ENCODE results near the gene RAP1A. TPM values are rescaled to one million over a fixed set of nuclear protein-coding genes. Genes with fewer than 3 reads are reported as not detected.

The RAP1A gene
- polyA plus RNA-seq, 1 experiment: 20.5 TPM

DNA sequence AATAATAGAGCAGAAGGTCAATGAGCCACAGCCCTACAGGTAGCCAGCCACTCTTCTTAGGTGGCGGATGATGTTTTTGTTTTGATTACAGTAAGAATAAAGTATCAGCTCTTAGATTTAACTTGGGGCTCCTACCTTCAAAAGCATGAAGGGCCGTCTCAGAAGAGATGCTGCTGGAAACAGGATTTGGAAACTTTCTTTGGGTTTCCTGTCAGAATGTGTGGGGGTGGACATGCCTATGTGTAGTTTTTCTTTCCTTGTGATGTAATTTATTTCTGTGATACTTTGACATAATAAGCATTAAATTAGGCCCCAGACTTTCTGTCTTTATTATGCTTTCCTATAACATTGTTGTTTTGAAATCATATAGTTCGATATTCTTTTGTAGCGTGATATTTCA is 1.5 kb downstream of the RAP1A start:
- Histone ChIP-seq H3K27me3 (ENCODE audit: control insufficient read depth, insufficient read depth, low read length) (no peaks in the 10 kb centered on the region), H3K4me3 (ENCODE audit: low read depth, low read length) (peak overlapping the region; percentile 84), H3K36me3 (ENCODE audit: control insufficient read depth, insufficient read depth, low read length) (no peaks in the 10 kb centered on the region)
- ChIA-PET POLR2A (interaction anchor here (0.6 kb wide), 1 partner anchor 24 kb away, joined by 3 read pairs; no protein-coding TSS in a partner anchor), CTCF (interaction anchor here (1.9 to 3.9 kb wide), 2 partner anchors 15 to 113 kb away, joined by 6 to 18 read pairs; no protein-coding TSS in a partner anchor)
- no peak for DNase-seq (ENCODE audit: low read depth)
- TF ChIP-seq CTCF (IDR thresholded peaks at IDR 0.05; ENCODE audit: insufficient read depth, low read depth, low read length): no peak

GRCh38 chr1:111622166-111622565 is 2.6 kb downstream of the RAP1A start:
- TF ChIP-seq CTCF (IDR thresholded peaks at IDR 0.05; ENCODE audit: insufficient read depth, low read depth, low read length): no peak
- ChIA-PET POLR2A (no interaction called here), CTCF (interaction anchor here (3.9 kb wide), 1 partner anchor 114 kb away, joined by 18 read pairs; no protein-coding TSS in a partner anchor)
- Histone ChIP-seq H3K36me3 (ENCODE audit: control insufficient read depth, insufficient read depth, low read length) (no peaks in the 10 kb centered on the region), H3K4me3 (ENCODE audit: low read depth, low read length) (no peak overlapping the region), H3K27me3 (ENCODE audit: control insufficient read depth, insufficient read depth, low read length) (no peaks in the 10 kb centered on the region)
- DNase-seq (ENCODE audit: low read depth): no peak

DNA sequence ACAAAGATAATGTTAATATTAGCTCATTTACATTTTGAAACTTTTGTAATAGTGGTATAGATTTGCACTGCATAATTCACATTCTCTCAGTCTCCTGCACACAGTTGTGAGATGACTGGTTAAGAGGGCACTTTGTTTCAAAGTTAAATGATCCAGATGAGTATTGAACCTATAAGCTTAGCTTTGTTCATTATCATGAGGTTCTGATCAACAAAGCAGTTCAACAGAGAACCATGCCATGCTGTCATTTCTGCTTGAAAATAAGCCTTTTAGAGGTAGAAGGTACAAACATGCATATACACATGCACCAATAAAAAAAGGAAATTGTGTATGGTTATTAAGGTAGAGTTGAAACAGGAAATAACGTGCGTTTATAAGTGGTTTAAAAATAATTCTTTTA is 4.8 kb downstream of the RAP1A start:
- no peak overlapping the region for H3K4me3 ChIP-seq (ENCODE audit: low read depth, low read length)
- DNase-seq (ENCODE audit: low read depth): no peak
- no peaks in the 10 kb centered on the region for H3K36me3 ChIP-seq (ENCODE audit: control insufficient read depth, insufficient read depth, low read length)
- no peak for TF ChIP-seq CTCF (IDR thresholded peaks at IDR 0.05; ENCODE audit: insufficient read depth, low read depth, low read length)
- no peaks in the 10 kb centered on the region for H3K27me3 ChIP-seq (ENCODE audit: control insufficient read depth, insufficient read depth, low read length)
- CTCF ChIA-PET: no interaction called here
- POLR2A ChIA-PET: no interaction called here

GRCh38 chr1:111625276-111625675 is 5.7 kb downstream of the RAP1A start:
- TF ChIP-seq CTCF (IDR thresholded peaks at IDR 0.05; ENCODE audit: insufficient read depth, low read depth, low read length): no peak
- Histone ChIP-seq H3K4me3 (ENCODE audit: low read depth, low read length) (no peak overlapping the region), H3K36me3 (ENCODE audit: control insufficient read depth, insufficient read depth, low read length) (no peaks in the 10 kb centered on the region), H3K27me3 (ENCODE audit: control insufficient read depth, insufficient read depth, low read length) (no peaks in the 10 kb centered on the region)
- ChIA-PET POLR2A (no interaction called here), CTCF (no interaction called here)
- no peak for DNase-seq (ENCODE audit: low read depth)

- H3K4me3 ChIP-seq (ENCODE audit: low read depth, low read length): no peak overlapping the region
- no peak for DNase-seq (ENCODE audit: low read depth)
- no peaks in the 10 kb centered on the region for H3K36me3 ChIP-seq (ENCODE audit: control insufficient read depth, insufficient read depth, low read length)
- CTCF ChIA-PET: interaction anchor here (1.4 kb wide), 1 partner anchor 16 kb away, joined by 5 read pairs; no protein-coding TSS in a partner anchor
- POLR2A ChIA-PET: no interaction called here
- no peak for TF ChIP-seq CTCF (IDR thresholded peaks at IDR 0.05; ENCODE audit: insufficient read depth, low read depth, low read length)
- H3K27me3 ChIP-seq (ENCODE audit: control insufficient read depth, insufficient read depth, low read length): no peaks in the 10 kb centered on the region
Observed at GRCh38 chr1:111628153-111628552, 8.6 kb downstream of the RAP1A start.

All from BJ (cell line).